GM19455 (cell line): Measurements from ENCODE around the gene TNPO1.
A peak's percentile ranks its signal among the peaks of the same experiment; 100 is the strongest.
"Not testable (repeated sequence)": the region's sequence is repeated elsewhere in the genome, so short reads cannot be mapped to it uniquely, and the experiment has no call there.

Source experiments
- ATAC-seq: cut with Tn5 transposase; IDR thresholded peaks from one replicate; pipeline ENCODE4 v1.9.1; 2021; ENCODE audit not compliant: unreplicated experiment

The TNPO1 gene

GRCh38 chr5:72816284-72817075 lies at the start of gene TNPO1:
TNPO1 (plus strand) TSS chr5:72816661; CDS start chr5:72816738, 77 bp downstream.
- ATAC-seq, result peak; percentile 83

- ATAC-seq, result no peak
Measured at GRCh38 chr5:72767289-72768010, 49.0 kb upstream of the TNPO1 start.

- no peak for ATAC-seq
Measured at GRCh38 chr5:72770266-72770665, 46.2 kb upstream of the TNPO1 start.

GRCh38 chr5:72776684-72777083 lies 39.8 kb upstream of the TNPO1 start:
- ATAC-seq, result no peak

- ATAC-seq, result no peak
Measured at GRCh38 chr5:72779520-72779919, 36.9 kb upstream of the TNPO1 start.

- ATAC-seq, result no peak
Measured at GRCh38 chr5:72783354-72783753, 33.1 kb upstream of the TNPO1 start.

GRCh38 chr5:72784129-72784528 lies 32.3 kb upstream of the TNPO1 start:
- no peak for ATAC-seq

GRCh38 chr5:72785801-72786200 lies 30.7 kb upstream of the TNPO1 start:
- ATAC-seq, result no peak

- no peak for ATAC-seq
Measured at GRCh38 chr5:72786676-72787075, 29.8 kb upstream of the TNPO1 start.

- no peak for ATAC-seq
Measured at GRCh38 chr5:72788866-72789505, 27.5 kb upstream of the TNPO1 start.

- ATAC-seq, result no peak
Measured at GRCh38 chr5:72790186-72790585, 26.3 kb upstream of the TNPO1 start.

- ATAC-seq, result not testable (repeated sequence)
Measured at GRCh38 chr5:72792662-72793061, 23.8 kb upstream of the TNPO1 start.

GRCh38 chr5:72796001-72796400 lies 20.5 kb upstream of the TNPO1 start:
- no peak for ATAC-seq

GRCh38 chr5:72799721-72800120 lies 16.7 kb upstream of the TNPO1 start:
- no peak for ATAC-seq

GRCh38 chr5:72808637-72809036 lies 7.8 kb upstream of the TNPO1 start:
- ATAC-seq, result not testable (repeated sequence)

GRCh38 chr5:72811849-72812248 lies 4.6 kb upstream of the TNPO1 start:
- no peak for ATAC-seq

- no peak for ATAC-seq
Measured at GRCh38 chr5:72812488-72812887, 4.0 kb upstream of the TNPO1 start.

- ATAC-seq, result no peak
Measured at GRCh38 chr5:72814104-72814503, 2.4 kb upstream of the TNPO1 start.

GRCh38 chr5:72814864-72815263 lies 1.6 kb upstream of the TNPO1 start:
- no peak for ATAC-seq

GRCh38 chr5:72815580-72816283 lies 729 bp upstream of the TNPO1 start:
- no peak for ATAC-seq

- ATAC-seq, result peak; percentile 40
Measured at GRCh38 chr5:72817076-72817481, 618 bp downstream of the TNPO1 start.
